Measurements from ENCODE around the gene BCAS3.

The BCAS3 gene

DNA sequence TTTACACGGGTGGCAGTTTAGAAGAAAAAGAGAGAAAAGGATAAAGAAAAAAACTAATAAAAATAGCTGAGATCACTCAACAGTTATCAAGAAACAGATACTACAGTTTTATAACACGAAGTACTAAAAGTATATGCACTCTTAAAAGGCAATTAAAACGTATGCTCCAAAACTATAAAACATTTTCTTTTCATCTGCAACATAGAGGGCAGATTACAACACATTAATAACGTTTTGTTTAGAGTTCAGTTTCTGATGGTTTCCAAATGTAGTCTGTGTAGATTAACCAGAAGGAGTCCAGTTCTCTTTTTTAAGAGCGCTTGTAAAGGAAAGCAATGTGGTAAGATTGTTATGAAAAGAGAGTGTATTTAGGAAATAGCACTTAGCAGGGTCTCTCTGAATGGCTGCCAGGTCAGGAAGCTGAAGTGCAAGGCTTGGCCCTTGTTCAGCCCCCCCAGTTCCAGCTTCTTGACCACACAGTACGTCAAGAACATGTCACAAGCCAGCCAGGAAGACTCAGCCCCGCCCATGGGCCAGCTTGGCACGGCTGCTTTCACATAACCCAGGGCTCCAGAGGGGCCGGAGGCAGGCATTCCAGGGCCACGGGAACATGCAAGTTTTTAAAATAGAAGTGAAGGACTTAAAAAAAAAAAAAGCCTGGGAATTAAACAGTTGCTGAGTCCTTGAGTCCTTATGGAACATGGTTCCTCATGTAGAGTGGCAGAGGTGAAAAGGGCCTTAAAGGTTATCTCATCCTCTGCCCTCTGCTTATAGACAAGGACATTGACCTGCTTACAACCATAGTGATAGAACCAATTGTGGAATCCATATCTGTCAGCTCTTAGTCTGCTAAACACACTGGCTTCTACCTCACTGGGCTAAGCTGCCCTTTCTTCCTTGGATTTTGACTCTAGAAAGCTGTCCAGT is 574.6 kb downstream of the BCAS3 start:
- Histone ChIP-seq H3K36me3 (ENCODE audit: insufficient read depth) (no peaks in the 10 kb centered on the region), H3K4me3 (IDR thresholded peaks at IDR 0.05; ENCODE audit: insufficient read depth, low read depth, low read length) (no peak overlapping the region), H3K27ac (no peak overlapping the region), H3K79me2 (ENCODE audit: insufficient read depth, low read depth) (no peaks in the 10 kb centered on the region), H2AFZ (ENCODE audit: low read depth) (no peak overlapping the region), H4K20me1 (ENCODE audit: insufficient read depth) (no peaks in the 10 kb centered on the region), H3K27me3 (ENCODE audit: insufficient read depth, low read depth) (no peaks in the 10 kb centered on the region), H3K9ac (no peak overlapping the region), H3K4me1 (ENCODE audit: low read depth, poor library complexity, severe bottlenecking) (peaks cover 26% of the 10 kb centered on the region), H3K4me2 (no peak overlapping the region)
- TF ChIP-seq CTCF (conservative IDR thresholded peaks at IDR 0.05; ENCODE audit: low read depth, low read length): no peak

DNA sequence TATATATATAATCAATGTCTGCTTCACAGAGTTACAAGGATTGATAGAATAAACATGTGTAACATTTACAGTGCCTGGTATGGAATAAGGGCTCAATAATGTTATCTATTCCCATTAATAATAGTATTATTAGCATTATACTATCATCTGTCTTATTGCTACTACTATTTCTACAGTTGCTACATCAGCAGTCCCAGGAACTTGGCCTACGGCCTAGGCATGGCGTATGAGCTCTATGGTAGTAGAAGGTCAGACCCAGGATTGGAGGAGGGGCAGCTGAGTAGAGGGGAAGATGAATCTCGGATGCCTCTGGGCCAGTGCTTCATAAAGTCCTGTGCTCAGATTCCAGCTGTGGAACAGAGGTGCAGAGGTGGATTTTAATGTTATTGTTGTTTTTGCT is 575.7 kb downstream of the BCAS3 start:
- Histone ChIP-seq H3K27me3 (ENCODE audit: insufficient read depth, low read depth) (no peaks in the 10 kb centered on the region), H4K20me1 (ENCODE audit: insufficient read depth) (no peaks in the 10 kb centered on the region), H3K79me2 (ENCODE audit: insufficient read depth, low read depth) (no peaks in the 10 kb centered on the region), H2AFZ (ENCODE audit: low read depth) (no peak overlapping the region), H3K36me3 (ENCODE audit: insufficient read depth) (no peaks in the 10 kb centered on the region), H3K27ac (no peak overlapping the region), H3K4me3 (IDR thresholded peaks at IDR 0.05; ENCODE audit: insufficient read depth, low read depth, low read length) (no peak overlapping the region), H3K9ac (no peak overlapping the region), H3K4me2 (no peak overlapping the region), H3K4me1 (ENCODE audit: low read depth, poor library complexity, severe bottlenecking) (peaks cover 14% of the 10 kb centered on the region)
- no peak for TF ChIP-seq CTCF (conservative IDR thresholded peaks at IDR 0.05; ENCODE audit: low read depth, low read length)

DNA sequence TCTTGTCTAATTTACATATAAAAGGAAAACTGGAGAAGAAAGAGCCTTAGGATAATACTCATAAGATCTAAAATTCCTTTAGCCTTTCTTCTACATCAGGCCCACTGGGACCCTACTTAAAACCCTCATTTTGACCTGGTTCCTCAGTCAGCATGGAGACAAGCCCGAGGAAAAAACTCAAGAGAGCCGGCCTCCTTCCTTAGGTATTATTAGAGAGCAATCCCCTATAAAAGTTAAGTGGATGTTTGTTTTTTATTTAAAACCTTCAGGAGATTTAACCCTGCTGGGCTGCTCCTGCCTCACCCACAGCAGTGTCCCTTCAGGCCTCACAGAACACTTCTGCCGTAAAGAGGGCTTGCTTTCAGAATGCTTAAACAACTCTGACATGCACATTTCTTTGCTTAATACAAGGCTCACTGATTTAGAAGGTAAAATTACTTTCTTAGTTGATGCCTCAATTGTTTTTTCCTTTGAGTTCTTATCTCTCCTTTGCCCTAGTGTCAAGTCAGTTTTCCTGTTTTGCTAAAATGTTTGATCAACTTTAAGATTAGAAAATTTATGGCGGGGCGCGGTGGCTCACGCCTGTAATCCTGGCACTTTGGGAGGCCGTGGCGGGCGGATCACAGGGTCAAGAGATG is 576.4 kb downstream of the BCAS3 start:
- no peak for TF ChIP-seq CTCF (conservative IDR thresholded peaks at IDR 0.05; ENCODE audit: low read depth, low read length)
- Histone ChIP-seq H4K20me1 (ENCODE audit: insufficient read depth) (no peaks in the 10 kb centered on the region), H3K4me1 (ENCODE audit: low read depth, poor library complexity, severe bottlenecking) (peaks cover 7% of the 10 kb centered on the region), H2AFZ (ENCODE audit: low read depth) (no peak overlapping the region), H3K36me3 (ENCODE audit: insufficient read depth) (no peaks in the 10 kb centered on the region), H3K9ac (no peak overlapping the region), H3K4me3 (IDR thresholded peaks at IDR 0.05; ENCODE audit: insufficient read depth, low read depth, low read length) (no peak overlapping the region), H3K4me2 (no peak overlapping the region), H3K27me3 (ENCODE audit: insufficient read depth, low read depth) (no peaks in the 10 kb centered on the region), H3K27ac (no peak overlapping the region), H3K79me2 (ENCODE audit: insufficient read depth, low read depth) (no peaks in the 10 kb centered on the region)

- no peak overlapping the region for H2AFZ ChIP-seq (ENCODE audit: low read depth)
- H3K79me2 ChIP-seq (ENCODE audit: insufficient read depth, low read depth): no peaks in the 10 kb centered on the region
- H3K27ac ChIP-seq: no peak overlapping the region
- H3K4me3 ChIP-seq (IDR thresholded peaks at IDR 0.05; ENCODE audit: insufficient read depth, low read depth, low read length): no peak overlapping the region
- H3K27me3 ChIP-seq (ENCODE audit: insufficient read depth, low read depth): no peaks in the 10 kb centered on the region
- no peak for TF ChIP-seq CTCF (conservative IDR thresholded peaks at IDR 0.05; ENCODE audit: low read depth, low read length)
- H3K9ac ChIP-seq: no peak overlapping the region
- no peak overlapping the region for H3K4me2 ChIP-seq
- H3K36me3 ChIP-seq (ENCODE audit: insufficient read depth): no peaks in the 10 kb centered on the region
- H3K4me1 ChIP-seq (ENCODE audit: low read depth, poor library complexity, severe bottlenecking): no peaks in the 10 kb centered on the region
- no peaks in the 10 kb centered on the region for H4K20me1 ChIP-seq (ENCODE audit: insufficient read depth)
Observed at GRCh38 chr17:61254904-61255303, 577.3 kb downstream of the BCAS3 start.

All from KMS-11 (cell line).